Measurements from ENCODE around the gene REV3L.

REV3L gene

GRCh38 chr6:111449129-111449528 is 33.9 kb downstream of the REV3L start:
- no peak overlapping the region for H3K4me3 ChIP-seq (ENCODE audit: insufficient read depth, low read length, poor library complexity, severe bottlenecking)
- peaks cover 97% of the 10 kb centered on the region for H3K79me2 ChIP-seq (ENCODE audit: insufficient read depth, low read length)
- H3F3A ChIP-seq (ENCODE audit: insufficient read depth) = no peaks in the 10 kb centered on the region
- no peaks in the 10 kb centered on the region for H3K36me3 ChIP-seq (ENCODE audit: low read length)
- no peak overlapping the region for H3K9ac ChIP-seq (ENCODE audit: low read length)
- no peaks in the 10 kb centered on the region for H3K9me3 ChIP-seq (ENCODE audit: insufficient read depth, low read length)
- H3K9me2 ChIP-seq (replicated peaks; ENCODE audit: insufficient read depth, low read length) = no peaks in the 10 kb centered on the region
- H2AFZ ChIP-seq (ENCODE audit: low read depth, low read length, severe bottlenecking) = no peak overlapping the region
- H4K20me1 ChIP-seq (ENCODE audit: low read depth, low read length) = peaks cover 13% of the 10 kb centered on the region; the same call in 1 of the 2 replicates
- no peak overlapping the region for H3K27ac ChIP-seq (ENCODE audit: low read depth, low read length)
- H3K27me3 ChIP-seq (ENCODE audit: low read length) = no peaks in the 10 kb centered on the region
- no peak overlapping the region for H3K4me2 ChIP-seq (ENCODE audit: low read depth, low read length, poor library complexity, severe bottlenecking)
- TF ChIP-seq EZH2phosphoT487 (conservative IDR thresholded peaks at IDR 0.05; ENCODE audit: low read length) = no peak
- TF ChIP-seq, protein P1, sequence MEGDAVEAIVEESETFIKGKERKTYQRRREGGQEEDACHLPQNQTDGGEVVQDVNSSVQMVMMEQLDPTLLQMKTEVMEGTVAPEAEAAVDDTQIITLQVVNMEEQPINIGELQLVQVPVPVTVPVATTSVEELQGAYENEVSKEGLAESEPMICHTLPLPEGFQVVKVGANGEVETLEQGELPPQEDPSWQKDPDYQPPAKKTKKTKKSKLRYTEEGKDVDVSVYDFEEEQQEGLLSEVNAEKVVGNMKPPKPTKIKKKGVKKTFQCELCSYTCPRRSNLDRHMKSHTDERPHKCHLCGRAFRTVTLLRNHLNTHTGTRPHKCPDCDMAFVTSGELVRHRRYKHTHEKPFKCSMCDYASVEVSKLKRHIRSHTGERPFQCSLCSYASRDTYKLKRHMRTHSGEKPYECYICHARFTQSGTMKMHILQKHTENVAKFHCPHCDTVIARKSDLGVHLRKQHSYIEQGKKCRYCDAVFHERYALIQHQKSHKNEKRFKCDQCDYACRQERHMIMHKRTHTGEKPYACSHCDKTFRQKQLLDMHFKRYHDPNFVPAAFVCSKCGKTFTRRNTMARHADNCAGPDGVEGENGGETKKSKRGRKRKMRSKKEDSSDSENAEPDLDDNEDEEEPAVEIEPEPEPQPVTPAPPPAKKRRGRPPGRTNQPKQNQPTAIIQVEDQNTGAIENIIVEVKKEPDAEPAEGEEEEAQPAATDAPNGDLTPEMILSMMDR (IDR thresholded peaks at IDR 0.05; ENCODE audit: insufficient read depth, low read length, poor library complexity, severe bottlenecking) = no peak

DNA sequence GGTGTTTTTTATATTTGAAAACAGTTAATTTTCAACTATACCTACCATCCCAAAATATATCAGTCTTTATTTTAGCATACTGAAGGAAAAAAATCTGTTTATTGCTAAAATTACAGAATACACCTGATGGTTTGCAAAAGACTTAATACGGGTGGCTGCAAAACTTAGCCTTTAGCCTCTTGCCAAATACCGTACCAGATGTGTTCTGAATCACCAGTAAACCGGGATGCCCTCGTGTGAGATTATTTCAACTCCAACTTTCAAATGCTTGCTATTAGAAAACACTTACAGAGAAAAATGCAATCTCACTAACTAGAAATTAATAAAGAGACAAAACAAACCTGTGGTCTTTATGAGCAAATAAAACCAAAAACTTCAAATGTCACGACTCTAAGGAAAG is 36.0 kb downstream of the REV3L start:
- Histone ChIP-seq H3K79me2 (ENCODE audit: insufficient read depth, low read length) (peaks cover 97% of the 10 kb centered on the region), H3K9me3 (ENCODE audit: insufficient read depth, low read length) (no peaks in the 10 kb centered on the region), H3K4me3 (ENCODE audit: insufficient read depth, low read length, poor library complexity, severe bottlenecking) (no peak overlapping the region), H3K9ac (ENCODE audit: low read length) (no peak overlapping the region), H2AFZ (ENCODE audit: low read depth, low read length, severe bottlenecking) (no peak overlapping the region), H3K27me3 (ENCODE audit: low read length) (no peaks in the 10 kb centered on the region), H4K20me1 (ENCODE audit: low read depth, low read length) (peaks cover 13% of the 10 kb centered on the region; the same call in 1 of the 2 replicates), H3K4me2 (ENCODE audit: low read depth, low read length, poor library complexity, severe bottlenecking) (no peak overlapping the region), H3K36me3 (ENCODE audit: low read length) (no peaks in the 10 kb centered on the region), H3K9me2 (replicated peaks; ENCODE audit: insufficient read depth, low read length) (no peaks in the 10 kb centered on the region), H3F3A (ENCODE audit: insufficient read depth) (no peaks in the 10 kb centered on the region), H3K27ac (ENCODE audit: low read depth, low read length) (no peak overlapping the region)
- TF ChIP-seq EZH2phosphoT487 (conservative IDR thresholded peaks at IDR 0.05; ENCODE audit: low read length) = no peak
- TF ChIP-seq, protein P1 (IDR thresholded peaks at IDR 0.05; ENCODE audit: insufficient read depth, low read length, poor library complexity, severe bottlenecking) = no peak

- Histone ChIP-seq H3K27ac (ENCODE audit: low read depth, low read length) (no peak overlapping the region), H3K36me3 (ENCODE audit: low read length) (no peaks in the 10 kb centered on the region), H3K9me2 (replicated peaks; ENCODE audit: insufficient read depth, low read length) (no peaks in the 10 kb centered on the region), H3K4me3 (ENCODE audit: insufficient read depth, low read length, poor library complexity, severe bottlenecking) (no peak overlapping the region), H3K9me3 (ENCODE audit: insufficient read depth, low read length) (no peaks in the 10 kb centered on the region), H3K27me3 (ENCODE audit: low read length) (no peaks in the 10 kb centered on the region), H4K20me1 (ENCODE audit: low read depth, low read length) (peaks cover 13% of the 10 kb centered on the region; the same call in 1 of the 2 replicates), H3K79me2 (ENCODE audit: insufficient read depth, low read length) (peaks cover 97% of the 10 kb centered on the region), H3F3A (ENCODE audit: insufficient read depth) (no peaks in the 10 kb centered on the region), H3K4me2 (ENCODE audit: low read depth, low read length, poor library complexity, severe bottlenecking) (no peak overlapping the region), H3K9ac (ENCODE audit: low read length) (no peak overlapping the region), H2AFZ (ENCODE audit: low read depth, low read length, severe bottlenecking) (no peak overlapping the region)
- no peak for TF ChIP-seq EZH2phosphoT487 (conservative IDR thresholded peaks at IDR 0.05; ENCODE audit: low read length)
- TF ChIP-seq, protein P1 (IDR thresholded peaks at IDR 0.05; ENCODE audit: insufficient read depth, low read length, poor library complexity, severe bottlenecking) = no peak
Observed at GRCh38 chr6:111445861-111446267, 37.2 kb downstream of the REV3L start.

Data from SU-DHL-6 (cell line).